Hepatic stellate cell (primary cell): ENCODE results near the gene ISCU.

ENCODE experiments used
- DNase-seq: peaks from one replicate; pipeline ENCODE4 v3.0.0; 2011; ENCODE audit warnings: low spot score

The ISCU gene

DNA sequence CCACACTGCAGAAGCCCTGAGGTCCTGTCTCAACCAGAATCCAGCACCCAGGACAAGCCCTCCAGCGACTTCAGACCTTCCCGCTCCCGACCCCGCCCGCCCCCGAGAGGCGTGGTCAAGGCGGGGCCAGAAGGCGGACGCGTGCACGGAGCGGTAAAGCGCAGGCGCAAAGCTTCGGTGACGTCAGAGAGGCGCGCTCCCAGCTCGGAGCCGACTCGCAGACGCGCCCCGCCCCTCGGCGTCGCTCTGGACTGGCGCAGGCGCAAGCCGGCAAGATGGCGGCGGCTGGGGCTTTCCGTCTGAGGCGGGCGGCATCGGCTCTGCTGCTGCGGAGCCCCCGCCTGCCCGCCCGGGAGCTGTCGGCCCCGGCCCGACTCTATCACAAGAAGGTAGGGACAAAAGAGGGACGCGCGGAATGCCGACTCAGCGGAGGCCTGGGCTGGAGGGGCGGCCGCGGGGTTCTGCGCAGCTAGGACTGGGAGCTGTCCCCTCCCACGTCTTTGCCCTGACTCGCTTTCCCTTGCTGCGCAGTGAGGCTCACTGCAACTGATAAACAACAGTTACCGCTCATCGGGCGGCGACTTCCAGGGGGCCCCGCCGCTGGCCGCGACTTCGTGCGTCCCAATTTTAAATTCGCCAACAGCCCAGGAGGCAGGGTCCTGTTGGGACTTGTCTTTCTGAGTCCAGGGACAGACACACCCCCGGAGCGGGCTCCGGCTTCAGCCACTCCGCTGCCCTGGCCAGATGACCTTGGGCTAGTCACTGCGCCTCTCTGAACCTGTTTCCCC lies at the start of gene ISCU:
Gene ISCU (plus strand): TSS at position 249 of the 788 bp plus-strand sequence. CDS start 27 bp downstream, at position 276.
- peak; percentile 96 for DNase-seq

DNA sequence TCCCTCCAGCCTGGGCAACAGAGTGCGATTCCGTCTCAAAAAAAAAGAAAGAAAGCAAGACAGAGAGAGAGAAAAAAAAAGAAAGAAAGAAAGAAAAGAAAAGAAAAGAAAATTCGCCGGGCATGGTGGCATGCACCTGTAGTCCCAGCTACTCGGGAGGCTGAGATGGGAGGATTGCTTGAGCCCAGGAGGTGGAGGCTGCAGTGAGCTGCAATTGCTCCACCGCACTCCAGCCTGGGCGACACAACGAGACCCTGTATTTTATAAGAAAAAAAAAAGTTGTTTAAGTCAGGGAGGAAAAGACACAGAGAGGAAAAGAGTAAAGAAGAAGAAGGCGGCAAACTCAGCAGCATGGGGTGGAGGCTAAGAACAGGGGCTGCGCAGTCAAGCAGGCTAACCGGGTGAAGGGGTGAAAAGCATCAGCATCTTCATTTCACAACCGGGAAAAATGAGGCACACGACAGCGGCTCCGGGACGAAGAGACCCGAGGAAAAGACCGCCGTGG lies 47.9 kb upstream of the ISCU start:
- no peak for DNase-seq

DNA sequence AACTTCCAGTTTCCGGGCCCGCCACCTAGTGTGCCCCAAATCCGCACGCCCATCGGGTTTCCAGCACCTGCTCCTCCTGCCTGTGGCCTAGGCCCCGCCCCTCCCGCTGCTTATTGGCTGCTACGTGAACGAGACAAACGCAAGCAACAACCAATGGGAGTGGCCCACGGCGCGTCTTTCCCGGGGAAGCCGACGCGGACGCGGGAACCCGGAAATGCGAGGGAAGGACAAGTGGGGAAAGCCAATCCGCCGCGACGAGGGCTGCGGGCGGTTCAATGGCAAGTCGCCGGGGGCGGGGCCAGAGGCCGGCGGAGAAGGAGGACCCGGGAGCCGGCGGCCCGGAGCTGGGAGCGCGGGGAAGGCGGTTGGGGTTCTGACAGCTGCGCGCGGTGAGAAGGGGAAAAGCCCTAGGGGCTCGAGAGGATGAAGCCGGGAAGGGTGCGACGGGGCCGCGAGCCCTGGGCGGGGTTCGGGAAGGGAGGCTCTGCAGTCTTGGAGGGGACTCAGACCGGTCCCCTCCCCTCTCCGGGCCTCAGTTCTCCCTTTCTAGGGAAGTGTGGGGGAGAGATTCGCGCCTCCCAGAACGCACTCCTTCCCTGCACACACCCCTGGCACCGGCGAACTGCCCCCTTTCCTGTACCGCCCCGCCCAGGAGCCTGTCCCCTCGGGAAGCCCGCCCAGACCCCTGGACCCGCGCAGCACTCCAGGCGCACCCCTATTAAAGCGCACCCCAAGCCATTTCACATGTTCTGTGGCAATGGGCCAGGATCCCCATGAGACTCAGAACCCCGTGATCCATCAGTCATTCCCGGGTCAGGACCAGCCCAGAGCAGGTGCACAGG lies 47.2 kb upstream of the ISCU start, which contains the start of gene FICD:
Gene FICD (plus strand): TSS at position 305 of the 842 bp plus-strand sequence. CDS start 1,696 bp downstream, outside the sequence.
- DNase-seq: peak; percentile 99

DNA sequence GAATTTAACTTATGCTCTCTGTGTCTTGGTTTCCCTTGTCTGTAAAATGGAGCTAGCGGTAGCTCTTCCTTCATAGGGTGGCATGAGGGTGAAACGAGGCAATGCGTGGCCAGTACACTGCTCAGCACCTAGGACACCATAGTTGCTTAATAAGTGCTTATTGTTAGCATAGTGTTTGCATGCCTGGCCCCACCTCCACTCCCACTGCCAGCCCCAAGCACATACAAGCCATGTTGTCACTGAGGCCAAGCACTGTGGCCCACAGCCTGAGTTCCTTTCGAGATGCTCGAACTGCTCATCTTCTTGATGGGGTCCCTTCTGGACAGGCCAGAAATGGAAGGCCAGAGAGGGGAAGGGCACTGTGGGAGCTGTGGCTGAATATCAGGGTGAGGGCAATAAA lies 46.5 kb upstream of the ISCU start:
- DNase-seq: no peak

DNA sequence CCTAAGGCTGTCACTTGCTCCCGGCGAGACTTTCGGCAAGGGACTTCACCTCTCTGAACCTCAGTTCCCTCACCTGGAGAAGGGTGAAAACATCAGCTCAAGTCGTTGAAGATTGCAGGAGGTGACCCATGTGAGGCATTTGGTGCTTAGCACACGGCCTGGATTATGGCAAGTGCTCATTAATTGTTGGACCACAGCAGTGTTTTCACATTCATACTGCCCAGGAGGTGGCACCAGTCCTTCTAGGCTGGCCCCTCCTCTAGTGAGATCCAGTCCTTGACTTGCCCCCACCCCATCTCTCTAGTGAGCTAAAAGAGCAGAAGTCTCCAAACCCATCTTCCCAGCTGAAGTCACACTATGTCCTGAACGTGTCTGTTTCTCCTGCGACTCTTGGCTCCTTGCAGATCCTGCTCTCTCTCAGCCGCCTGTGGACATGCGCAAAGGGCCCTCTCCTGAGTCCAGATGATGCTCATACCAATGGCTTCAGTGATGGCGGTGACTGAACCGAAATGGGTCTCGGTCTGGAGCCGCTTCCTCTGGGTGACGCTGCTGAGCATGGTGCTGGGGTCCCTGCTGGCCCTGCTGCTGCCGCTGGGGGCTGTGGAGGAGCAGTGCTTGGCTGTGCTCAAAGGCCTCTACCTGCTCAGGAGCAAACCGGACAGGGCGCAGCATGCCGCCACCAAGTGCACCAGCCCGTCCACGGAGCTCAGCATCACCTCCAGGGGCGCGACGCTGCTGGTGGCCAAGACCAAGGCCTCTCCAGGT lies 45.7 kb upstream of the ISCU start:
- DNase-seq: no peak

DNA sequence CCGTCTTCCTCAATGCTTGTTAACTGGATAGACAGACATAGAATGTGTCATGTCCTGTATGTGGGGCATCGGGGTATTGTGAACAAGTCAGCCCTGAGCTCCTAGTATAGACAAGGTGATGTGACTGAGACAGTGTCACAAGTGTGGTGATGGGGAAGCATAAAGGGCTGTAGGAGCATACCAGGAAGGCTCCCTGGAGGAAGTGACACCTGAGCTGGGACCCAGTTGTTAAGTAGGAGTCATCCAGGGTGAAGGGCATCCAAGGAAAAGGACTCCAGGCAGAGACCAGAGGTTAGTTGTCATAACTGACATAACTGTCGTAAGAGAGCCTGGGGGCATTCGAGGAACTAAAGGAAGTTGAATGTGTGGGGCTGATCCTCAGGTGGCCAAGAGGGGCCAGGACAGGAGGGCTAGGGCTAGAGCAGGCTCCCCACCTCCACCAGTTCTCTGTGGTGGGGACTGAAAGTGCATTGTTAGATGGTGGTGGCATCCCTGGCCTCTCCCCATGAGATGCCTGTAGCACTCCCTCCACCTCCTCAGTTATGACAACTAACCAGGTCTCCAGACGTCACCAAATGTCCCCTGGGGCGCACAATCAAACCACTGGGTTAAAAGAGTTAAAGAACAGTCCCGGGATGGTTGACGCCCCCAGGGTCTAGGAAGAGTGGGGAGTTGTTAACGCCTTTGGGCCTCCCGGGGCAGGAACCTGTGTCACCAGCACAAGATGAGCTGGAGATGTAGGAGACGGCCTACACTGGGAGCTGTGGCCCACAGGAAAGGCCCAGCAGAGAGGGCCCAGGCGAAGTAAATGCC lies 44.9 kb upstream of the ISCU start:
- DNase-seq: no peak

DNA sequence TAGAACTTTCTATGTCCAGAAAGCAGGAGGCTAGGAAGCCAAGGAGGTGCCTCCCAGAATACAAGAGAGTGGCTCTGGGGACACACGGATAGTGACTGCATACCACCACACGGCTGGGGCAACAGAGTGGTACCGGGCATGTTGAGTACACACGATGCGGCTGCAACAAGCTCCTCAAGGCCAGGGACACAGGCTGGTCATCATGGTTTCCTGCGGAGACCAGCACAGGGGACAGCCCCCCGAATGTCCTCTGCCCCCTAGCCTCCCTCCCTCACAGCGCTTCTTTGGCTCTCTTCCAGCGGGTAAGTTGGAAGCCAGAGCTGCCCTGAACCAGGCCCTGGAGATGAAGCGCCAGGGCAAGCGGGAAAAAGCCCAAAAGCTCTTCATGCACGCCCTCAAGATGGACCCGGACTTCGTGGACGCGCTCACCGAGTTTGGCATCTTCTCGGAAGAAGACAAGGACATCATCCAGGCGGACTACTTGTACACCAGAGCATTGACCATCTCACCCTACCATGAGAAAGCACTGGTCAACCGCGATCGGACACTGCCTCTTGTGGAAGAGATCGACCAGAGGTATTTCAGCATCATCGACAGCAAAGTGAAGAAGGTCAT lies 44.2 kb upstream of the ISCU start:
- no peak for DNase-seq

DNA sequence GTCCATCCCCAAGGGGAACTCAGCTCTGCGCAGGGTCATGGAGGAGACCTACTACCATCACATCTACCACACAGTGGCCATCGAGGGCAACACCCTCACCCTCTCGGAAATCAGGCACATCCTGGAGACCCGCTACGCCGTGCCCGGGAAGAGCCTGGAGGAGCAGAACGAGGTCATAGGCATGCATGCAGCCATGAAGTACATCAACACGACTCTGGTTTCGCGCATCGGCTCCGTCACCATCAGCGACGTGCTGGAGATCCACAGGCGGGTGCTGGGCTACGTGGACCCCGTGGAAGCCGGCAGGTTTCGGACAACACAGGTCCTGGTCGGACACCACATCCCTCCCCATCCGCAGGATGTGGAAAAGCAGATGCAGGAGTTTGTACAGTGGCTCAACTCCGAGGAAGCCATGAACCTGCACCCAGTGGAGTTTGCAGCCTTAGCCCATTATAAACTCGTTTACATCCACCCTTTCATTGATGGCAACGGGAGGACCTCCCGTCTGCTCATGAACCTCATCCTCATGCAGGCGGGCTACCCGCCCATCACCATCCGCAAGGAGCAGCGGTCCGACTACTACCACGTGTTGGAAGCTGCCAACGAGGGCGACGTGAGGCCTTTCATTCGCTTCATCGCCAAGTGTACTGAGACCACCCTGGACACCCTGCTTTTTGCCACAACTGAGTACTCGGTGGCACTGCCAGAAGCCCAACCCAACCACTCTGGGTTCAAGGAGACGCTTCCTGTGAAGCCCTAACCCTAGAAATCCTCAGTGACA lies 43.5 kb upstream of the ISCU start:
- no peak for DNase-seq

DNA sequence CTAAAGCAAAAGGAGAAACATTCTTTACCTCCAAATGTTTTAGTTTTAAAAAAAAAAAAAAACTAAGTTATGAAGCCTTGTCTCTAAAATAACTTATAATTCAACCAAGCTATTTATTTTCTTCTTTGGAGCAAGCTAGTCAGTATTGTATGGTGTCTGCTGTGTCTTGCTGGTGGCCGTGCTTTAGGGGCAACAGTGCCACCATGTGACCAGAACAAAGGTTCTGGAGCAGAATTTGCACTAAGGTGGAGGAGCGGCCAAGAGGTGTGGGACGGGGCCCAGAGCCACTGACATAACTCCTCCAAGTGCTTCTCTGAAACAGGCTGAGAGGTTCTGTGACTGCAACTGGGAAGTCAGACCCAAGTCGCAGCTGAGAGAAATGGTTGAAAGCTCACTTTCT lies 42.8 kb upstream of the ISCU start:
- DNase-seq: no peak

DNA sequence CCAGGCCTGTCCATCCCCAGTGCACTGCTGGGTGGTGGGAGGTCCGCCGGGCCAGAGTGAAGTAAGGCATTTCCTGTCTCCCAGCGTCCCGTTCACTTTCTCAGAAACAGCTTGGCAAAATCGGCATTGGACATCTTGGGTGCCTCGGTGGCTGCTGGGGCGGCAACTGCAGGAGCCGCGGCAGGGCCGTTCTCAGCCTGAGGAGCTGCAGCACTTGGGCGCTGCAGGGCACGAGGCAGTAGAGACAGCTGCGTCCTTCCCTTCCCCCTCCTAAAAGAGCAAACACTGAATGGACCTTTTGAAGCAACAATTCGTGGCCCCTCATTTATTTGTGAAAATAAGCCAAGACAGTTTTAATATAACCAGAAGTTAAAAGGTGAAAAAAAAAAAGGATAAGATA lies 39.0 kb upstream of the ISCU start:
- DNase-seq: no peak

DNA sequence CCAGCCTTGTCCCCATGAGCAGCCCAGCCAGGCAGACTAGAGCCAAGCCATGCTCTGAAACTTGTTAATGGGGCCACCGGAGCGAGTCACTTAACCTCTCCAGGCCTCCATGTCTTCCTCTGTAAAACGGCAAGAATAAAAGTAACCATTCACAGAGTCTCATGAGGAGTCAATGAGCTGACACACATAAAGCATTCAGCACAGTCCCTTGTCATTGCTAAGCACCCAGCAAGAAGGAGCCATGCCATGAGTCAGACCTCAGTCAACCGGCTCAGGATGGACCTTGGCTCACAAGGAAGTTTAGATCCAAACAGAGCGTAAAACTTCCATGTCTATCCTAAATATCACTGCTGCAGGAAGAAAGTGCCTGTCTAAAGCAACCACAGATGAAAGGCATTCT lies 36.7 kb upstream of the ISCU start:
- peak; percentile 71 for DNase-seq

DNA sequence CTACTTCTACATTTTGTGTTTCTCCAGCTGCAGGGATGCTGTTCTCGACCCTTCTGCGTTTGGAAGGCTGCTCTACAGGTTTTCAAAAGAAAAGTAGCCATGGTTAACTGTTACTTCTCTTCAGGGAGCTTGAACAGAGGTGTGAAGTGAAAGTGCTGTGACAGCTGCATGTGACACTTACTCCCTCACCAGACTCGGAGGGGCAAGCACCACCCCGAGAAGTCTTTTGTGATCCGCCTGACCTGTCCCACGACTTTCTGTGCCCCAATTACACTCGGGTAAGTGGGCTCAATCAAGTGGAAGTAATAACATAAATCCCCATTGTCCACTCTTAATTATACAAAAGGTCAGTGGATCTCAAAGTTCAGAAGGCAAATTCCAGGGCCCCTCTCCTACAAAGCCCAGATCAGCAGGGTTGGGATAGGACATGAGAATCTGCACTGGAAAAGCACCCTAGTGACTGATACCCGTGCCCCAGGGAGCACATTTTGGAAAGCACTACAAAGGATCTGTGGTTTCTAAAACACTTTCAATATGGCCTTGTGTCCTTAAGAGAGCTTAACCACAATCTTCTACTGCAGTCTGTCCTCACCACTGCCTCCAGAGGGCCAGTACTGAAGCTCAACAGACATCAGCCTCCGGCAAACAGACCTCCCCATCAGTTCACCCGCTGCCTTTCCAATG lies 35.8 kb upstream of the ISCU start:
- peak; percentile 48 for DNase-seq

DNA sequence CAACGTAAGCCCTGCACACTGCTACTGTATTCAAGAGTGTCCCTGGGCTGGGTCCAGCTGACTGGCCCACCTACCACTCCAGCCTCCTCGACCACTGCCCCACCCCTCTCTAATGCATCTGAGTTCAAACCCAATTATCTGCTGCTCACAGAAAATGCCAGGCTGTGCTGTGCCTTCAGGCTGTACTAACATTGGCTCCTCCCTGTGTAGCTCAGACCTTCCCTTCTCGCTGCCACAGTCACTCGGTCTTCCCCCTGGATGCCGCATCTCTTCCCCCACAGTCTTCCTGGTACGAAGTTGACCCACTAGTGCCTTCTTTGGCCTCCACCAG lies 35.3 kb upstream of the ISCU start:
- DNase-seq: no peak

DNA sequence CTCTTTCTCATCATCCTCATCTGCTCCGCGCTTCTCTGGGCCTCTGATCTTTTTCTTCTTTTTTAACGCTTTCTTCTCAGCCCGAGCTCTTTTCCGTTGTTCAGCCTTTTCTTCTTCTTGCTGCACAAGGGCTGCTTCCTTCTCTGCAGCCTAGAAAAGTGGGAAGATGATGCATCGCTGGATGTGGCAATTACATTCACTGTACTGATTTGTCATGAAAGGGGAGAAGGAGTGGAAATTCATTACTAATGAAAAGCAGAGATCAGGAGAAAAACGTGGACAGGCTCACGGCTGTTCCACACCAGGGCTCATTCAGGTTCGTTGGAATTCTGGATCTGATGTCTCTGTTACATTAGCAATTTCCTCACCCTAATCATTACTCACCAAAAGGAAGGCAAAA lies 32.2 kb upstream of the ISCU start:
- no peak for DNase-seq

DNA sequence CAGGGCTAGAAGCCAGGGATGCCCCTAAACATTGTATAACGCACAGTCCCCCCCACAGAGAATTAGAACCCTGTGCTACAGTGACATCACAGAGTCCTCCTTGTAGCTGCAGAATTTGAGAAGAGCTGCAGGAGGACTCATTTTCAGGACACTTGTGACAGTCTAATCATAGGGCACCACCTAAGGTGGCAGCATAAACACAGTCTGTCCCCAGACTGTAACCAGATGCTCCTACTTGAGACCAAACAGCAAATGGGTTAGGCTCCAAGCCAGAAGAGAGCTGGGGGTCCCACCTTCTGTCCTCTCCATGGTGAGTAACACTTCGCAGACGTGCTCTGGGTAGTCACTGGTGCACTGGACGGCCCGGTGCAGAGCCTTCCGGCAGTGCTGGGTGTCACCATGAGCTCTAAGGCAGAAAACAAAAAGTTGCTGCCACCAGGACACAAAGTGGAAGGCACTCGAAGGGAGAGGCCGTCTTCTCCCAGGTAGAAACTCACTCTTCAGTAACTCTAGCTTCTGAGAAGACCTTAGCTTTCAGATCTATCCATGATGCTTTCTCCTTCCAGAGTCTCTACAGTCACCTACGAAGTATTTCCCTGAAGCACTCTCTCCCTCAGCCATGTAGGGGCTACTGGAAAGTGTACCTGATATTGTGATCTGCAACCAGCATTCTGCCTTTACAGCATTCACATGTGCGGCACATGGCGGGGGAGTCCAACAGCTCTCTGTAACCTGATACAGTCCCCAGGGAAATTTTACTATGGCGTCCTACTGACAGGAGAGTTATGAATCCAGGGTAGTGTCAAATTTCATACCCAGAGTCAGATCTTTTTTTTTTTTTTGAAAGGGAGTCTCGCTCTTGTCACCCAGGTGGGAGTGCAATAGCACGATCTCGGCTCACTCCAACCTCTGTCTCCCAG lies 30.2 kb upstream of the ISCU start:
- DNase-seq: no peak

DNA sequence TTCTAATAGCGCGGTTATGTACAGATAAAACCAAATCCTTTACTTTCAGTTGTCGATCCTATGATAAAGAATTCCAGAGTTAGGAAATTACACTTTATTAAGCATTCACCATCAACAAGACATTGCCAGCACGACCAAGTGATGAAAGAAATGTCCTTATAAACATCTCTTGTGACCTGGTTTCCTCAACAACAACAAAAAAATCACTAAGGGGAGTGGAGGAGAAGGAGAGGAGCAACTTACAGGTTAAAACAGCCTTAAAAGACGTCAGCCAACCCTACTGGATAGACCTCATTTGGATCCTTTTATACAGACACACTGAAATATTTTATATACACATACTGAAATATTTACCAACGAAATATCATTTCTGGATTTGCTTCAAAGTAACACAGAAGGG lies 24.2 kb upstream of the ISCU start:
- no peak for DNase-seq

DNA sequence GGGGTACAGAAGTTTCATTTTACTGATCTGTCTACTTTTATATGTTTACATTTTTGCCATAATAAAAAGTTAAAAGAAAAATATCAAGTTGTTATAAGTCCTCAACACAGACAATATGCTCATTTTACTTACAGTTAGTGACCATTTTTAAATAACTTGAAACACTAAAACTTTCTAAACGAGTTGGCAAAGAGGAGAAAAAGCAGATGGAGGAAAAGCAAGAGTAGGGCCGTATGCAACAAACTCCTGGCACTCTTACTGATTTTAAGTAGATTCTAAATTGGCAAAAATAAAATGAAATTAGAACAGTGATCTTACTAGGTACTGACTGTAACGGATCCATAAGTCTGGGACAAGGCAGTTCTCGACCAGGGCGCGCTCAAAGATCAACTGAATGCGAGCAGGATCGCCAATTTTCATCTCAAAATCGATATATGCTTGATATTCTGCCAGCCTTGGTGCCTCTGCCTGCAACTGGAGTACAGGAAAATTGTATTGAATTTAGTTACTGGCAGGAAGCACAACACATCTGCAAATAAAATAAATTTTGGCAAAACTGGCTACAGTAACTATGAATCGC lies 23.7 kb upstream of the ISCU start:
- DNase-seq: no peak

DNA sequence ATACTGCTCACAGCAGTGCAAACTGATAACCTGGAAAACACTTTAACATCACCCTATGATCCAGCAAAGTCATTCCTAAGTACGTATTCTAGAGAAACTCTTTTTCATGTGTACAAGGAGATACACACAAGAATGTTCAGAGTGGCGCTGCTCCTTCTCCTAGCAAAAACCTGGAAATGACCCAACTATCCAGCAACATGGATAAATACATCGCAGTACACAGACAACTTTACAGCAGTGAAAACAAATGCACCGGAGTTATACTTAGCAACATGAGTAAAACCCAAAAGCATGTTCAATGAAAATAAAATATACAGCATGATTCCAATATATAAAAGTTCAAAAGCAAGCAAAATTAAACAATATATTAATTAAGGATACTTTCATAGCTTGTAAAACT lies 20.1 kb upstream of the ISCU start:
- no peak for DNase-seq
